Measurements from ENCODE around the gene SNRK. TPM values are rescaled to one million over a fixed set of nuclear protein-coding genes. Genes with fewer than 3 reads are reported as not detected.

The SNRK gene
- total and polyA plus RNA-seq, 2 donors (not counting 3 experiments of a cell fraction or from before 2014, with no cell fraction given), result 43.3 to 99.9 TPM

GRCh38 chr3:43345246-43345645, 58.9 kb downstream of the SNRK start:
- Histone ChIP-seq H3K9me3 (replicated peaks; ENCODE audit: control insufficient read depth, insufficient read depth, low read length) (no peaks in the 10 kb centered on the region), H3K9ac (replicated peaks; ENCODE audit: extremely low read depth, insufficient read depth, low read length) (no peak overlapping the region), H3K4me1 (ENCODE audit: control insufficient read depth, extremely low read depth, insufficient read depth, low read length) (peaks cover 7% of the 10 kb centered on the region), H3K79me2 (ENCODE audit: control insufficient read depth, insufficient read depth, low read length) (peaks cover 61% of the 10 kb centered on the region), H2AFZ (ENCODE audit: low read depth, low read length) (no peak overlapping the region), H3K4me2 (ENCODE audit: insufficient read depth, low read length) (no peak overlapping the region), H4K20me1 (replicated peaks; ENCODE audit: control insufficient read depth, extremely low read depth, insufficient read depth, low read length) (peaks cover under 1% of the 10 kb centered on the region), H3K27me3 (ENCODE audit: control insufficient read depth in 2 of 2, insufficient read depth in 2 of 2, low read length in 2 of 2) (no peaks in the 10 kb centered on the region), H3K36me3 (ENCODE audit: control insufficient read depth in 2 of 2, extremely low read depth in 1 of 2, insufficient read depth in 2 of 2, low read length in 2 of 2) (peaks cover 57 to 75% of the 10 kb centered on the region in 2 experiments), H3K27ac (ENCODE audit: insufficient read depth, low read depth, low read length) (no peak overlapping the region), H3K4me3 (replicated peaks in 1 of 3; ENCODE audit: insufficient read depth in 1 of 3, low read depth in 1 of 3, low read length in 3 of 3) (no peak overlapping the region), H3K9me1 (replicated peaks; ENCODE audit: control insufficient read depth, extremely low read depth, insufficient read depth, low read length) (no peaks in the 10 kb centered on the region)
- no peak for TF ChIP-seq POLR2A (IDR thresholded peaks at IDR 0.05; ENCODE audit: low read depth, low read length)
- TF ChIP-seq MYC (IDR thresholded peaks at IDR 0.05; ENCODE audit: low read depth, low read length), result no peak
- TF ChIP-seq EZH2 (IDR thresholded peaks at IDR 0.05; ENCODE audit: borderline replicate concordance, low read depth, low read length, severe bottlenecking), result no peak
- no peak for TF ChIP-seq JUN (IDR thresholded peaks at IDR 0.05; ENCODE audit: borderline replicate concordance, insufficient read depth, insufficient read length, low read depth)
- no peak for TF ChIP-seq FOS (IDR thresholded peaks at IDR 0.05; ENCODE audit: borderline replicate concordance, insufficient read depth, low read length)
- TF ChIP-seq MAX (IDR thresholded peaks at IDR 0.05; ENCODE audit: insufficient read depth, insufficient read length), result no peak
- TF ChIP-seq GATA2 (IDR thresholded peaks at IDR 0.05; ENCODE audit: insufficient read depth, insufficient read length, low read depth, low read length), result no peak
- TF ChIP-seq CTCF (IDR thresholded peaks at IDR 0.05; ENCODE audit: extremely low read depth in 1 of 2, insufficient read depth in 1 of 2, low read depth in 1 of 2, low read length in 2 of 2), result no peak
- TF ChIP-seq POLR2AphosphoS5 (IDR thresholded peaks at IDR 0.05; ENCODE audit: insufficient read depth, low read depth, low read length), result no peak
- intact Hi-C loops (cut with micrococcal nuclease), result no loop called here
- no TSS peak for BruUV-seq (replicated peaks)
- dilution Hi-C loops (cut with MboI; ENCODE audit: extremely low pct_ligation_motif_present, low sequenced_read_pairs), result no loop called here
- ChIA-PET POLR2A (no interaction called here), CTCF (interaction anchor here (1.3 to 2.8 kb wide), 2 partner anchors 121 to 183 kb away, joined by 5 to 9 read pairs; no protein-coding TSS in a partner anchor)
- DNase-seq (ENCODE audit: low read depth, low spot score) (no peak), FAIRE-seq (no peak)

Measured in endothelial cell of umbilical vein (primary cell).